ENCODE measurements around the gene ZSCAN2.

ZSCAN2 gene

DNA sequence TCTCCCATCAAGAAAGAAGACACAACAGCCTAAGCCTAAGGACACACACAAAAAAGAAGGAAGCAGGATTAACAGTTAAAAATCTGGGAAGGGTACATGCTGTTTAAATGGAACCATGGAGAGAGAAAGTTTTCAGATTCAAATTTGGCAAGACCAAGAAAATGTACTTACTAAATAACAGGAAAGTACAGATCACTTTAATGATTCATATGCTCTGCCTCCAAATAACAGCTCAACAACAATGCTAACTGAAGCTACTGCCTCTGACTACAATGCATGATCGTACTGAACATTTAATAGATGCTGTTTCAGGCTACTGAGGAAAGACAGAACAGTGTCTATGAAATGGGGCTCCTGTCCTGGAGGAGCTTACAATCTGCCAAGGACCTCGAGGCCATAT is 65.6 kb downstream of the ZSCAN2 start:
- TF ChIP-seq, protein P1, sequence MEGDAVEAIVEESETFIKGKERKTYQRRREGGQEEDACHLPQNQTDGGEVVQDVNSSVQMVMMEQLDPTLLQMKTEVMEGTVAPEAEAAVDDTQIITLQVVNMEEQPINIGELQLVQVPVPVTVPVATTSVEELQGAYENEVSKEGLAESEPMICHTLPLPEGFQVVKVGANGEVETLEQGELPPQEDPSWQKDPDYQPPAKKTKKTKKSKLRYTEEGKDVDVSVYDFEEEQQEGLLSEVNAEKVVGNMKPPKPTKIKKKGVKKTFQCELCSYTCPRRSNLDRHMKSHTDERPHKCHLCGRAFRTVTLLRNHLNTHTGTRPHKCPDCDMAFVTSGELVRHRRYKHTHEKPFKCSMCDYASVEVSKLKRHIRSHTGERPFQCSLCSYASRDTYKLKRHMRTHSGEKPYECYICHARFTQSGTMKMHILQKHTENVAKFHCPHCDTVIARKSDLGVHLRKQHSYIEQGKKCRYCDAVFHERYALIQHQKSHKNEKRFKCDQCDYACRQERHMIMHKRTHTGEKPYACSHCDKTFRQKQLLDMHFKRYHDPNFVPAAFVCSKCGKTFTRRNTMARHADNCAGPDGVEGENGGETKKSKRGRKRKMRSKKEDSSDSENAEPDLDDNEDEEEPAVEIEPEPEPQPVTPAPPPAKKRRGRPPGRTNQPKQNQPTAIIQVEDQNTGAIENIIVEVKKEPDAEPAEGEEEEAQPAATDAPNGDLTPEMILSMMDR (IDR thresholded peaks at IDR 0.05) = no peak

DNA sequence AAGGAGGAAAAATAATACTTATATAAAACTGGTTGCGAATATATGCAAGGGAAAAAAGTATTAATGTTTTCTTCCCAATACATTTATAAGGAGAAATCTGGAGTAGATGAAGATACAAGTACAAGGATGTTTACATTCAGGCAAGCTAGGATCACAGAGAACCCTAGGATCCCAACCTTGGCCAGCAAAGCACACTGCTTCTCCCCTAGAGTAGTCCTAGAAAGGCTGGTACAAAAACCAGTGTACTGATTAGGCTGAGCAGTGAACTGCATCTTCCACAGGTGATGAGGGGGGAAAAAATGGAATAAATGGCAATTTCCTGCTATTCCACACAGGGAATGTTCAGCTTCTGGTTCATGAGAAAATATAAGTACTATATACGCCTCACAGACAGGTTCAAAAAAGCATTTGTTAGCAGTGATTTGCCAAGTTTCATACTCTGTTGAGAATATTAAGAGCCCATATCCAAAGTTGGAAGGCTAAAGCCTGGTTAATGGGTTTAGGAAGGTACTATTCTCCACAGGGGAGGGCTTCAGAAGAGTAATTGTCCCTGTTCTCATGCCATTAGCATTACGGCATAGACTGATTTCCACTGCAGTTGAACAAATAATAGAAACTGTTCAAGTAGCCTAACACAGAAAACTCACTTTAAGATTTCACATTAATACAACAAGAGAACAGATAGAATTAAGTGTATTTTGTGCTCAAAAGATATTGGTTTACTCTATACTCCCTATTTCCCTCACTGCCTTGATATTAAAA is 67.6 kb downstream of the ZSCAN2 start:
- TF ChIP-seq, protein P1 (IDR thresholded peaks at IDR 0.05) = no peak

DNA sequence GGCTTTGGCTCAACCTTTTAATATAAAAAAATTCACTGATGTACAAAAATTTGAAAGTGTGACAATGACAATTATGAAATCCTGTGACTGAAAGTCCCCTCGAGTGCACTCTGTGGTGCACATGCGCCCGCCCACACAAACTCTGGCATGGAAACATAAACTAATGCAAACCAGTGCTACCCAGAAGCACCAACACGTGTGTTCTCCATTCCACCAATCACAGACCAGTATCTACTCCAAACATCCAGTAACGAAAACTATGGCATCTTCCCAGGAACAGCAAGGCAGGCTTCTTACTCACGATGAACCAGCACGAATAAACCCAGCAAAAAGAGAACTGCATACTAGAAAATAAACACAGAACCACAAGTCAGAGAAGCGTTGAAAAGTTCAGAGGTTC is 68.9 kb downstream of the ZSCAN2 start:
- TF ChIP-seq, protein P1 (IDR thresholded peaks at IDR 0.05) = no peak

DNA sequence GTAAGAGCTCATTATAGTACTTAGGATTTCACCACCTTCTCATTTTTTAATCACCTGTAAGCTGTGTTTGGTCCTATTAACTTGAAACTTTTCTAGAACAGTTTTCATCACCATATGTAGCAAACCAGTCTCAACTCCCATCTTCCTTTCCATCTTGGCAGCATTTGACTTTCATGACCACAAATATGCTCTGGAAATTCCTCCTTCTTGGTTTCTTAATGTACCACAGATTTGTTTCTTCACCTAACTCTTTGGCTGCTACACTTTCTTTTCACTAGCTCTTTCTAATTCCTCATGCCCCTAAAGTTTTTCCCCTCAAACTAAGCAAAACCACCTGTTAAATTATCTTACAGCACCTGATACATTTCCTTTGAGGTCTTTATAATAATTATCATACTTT is 70.4 kb downstream of the ZSCAN2 start:
- TF ChIP-seq, protein P1 (IDR thresholded peaks at IDR 0.05) = no peak

Measured in LNCAP (cell line).